PFSK-1 (cell line): ENCODE data around the gene KRT5.

Source experiments
- POLR2AphosphoS5 ChIP-seq: IDR thresholded peaks from 2 replicates; pipeline ENCODE4 v1.6.1; 2012; ENCODE audit warnings: low read depth, mild to moderate bottlenecking, control low read depth, low read length, moderate library complexity
- REST ChIP-seq, 2 experiments: IDR thresholded peaks; 2 replicates each; pipeline versions ENCODE4 v1.6.1 to v1.8.0; 2011 to 2012; ENCODE audit warnings: low read depth in 2 of 2, low read length in 2 of 2, control low read depth in 1 of 2, inconsistent platforms in 1 of 2, mild to moderate bottlenecking in 1 of 2, moderate library complexity in 1 of 2; ENCODE audit not compliant: insufficient read depth in 1 of 2
- TAF1 ChIP-seq: IDR thresholded peaks from 2 replicates; pipeline ENCODE4 v1.6.1; 2012; ENCODE audit warnings: low read length, control low read depth, borderline replicate concordance; ENCODE audit not compliant: insufficient read depth

- TF ChIP-seq POLR2AphosphoS5 (no peak), TAF1 (no peak), REST (IDR thresholded peaks at IDR 0.05; ENCODE audit: insufficient read depth in 1 of 2, low read depth in 2 of 2, low read length in 2 of 2) (no peak)
These were observed 25.7 kb downstream of the KRT5 start for GRCh38 chr12:52494518-52494917.
